Mesodermal cell (in vitro differentiated cells): ENCODE results near the gene CCDC159.
A peak's percentile ranks its signal among the peaks of the same experiment; 100 is the strongest.

Source experiments
- H3K27ac ChIP-seq: 2 replicates; pipeline ENCODE4 v1.7.0; 2013; ENCODE audit warnings: mild to moderate bottlenecking, low read depth, low read length, moderate library complexity; ENCODE audit not compliant: severe bottlenecking
- H3K36me3 ChIP-seq: 2 replicates; pipeline ENCODE4 v1.7.1; 2013; ENCODE audit warnings: mild to moderate bottlenecking, low read length, moderate library complexity; ENCODE audit not compliant: control insufficient read depth, insufficient read depth
- H3K4me1 ChIP-seq: one replicate; pipeline ENCODE4 v1.7.1; 2013; ENCODE audit warnings: mild to moderate bottlenecking, low read length; ENCODE audit not compliant: insufficient read depth, control insufficient read depth, poor library complexity, severe bottlenecking
- H3K4me3 ChIP-seq: 2 replicates; pipeline ENCODE4 v1.7.0; 2013; ENCODE audit warnings: low read length, control low read depth, mild to moderate bottlenecking; ENCODE audit not compliant: insufficient read depth, poor library complexity, severe bottlenecking; ENCODE audit errors: extremely low read depth
- H3K9me3 ChIP-seq: 2 replicates; pipeline ENCODE4 v1.7.1; 2013; ENCODE audit warnings: mild to moderate bottlenecking, low read length, moderate library complexity; ENCODE audit not compliant: control insufficient read depth
- WGBS, 2 experiments: methylation state at CpG; one replicate each; pipeline ENCODE4 v1.1.5; 2013; ENCODE audit warnings: missing lambda C conversion rate in 2 of 2; ENCODE audit not compliant: insufficient coverage in 2 of 2; 5-methylcytosine and 5-hydroxymethylcytosine counted together

Gene CCDC159

DNA sequence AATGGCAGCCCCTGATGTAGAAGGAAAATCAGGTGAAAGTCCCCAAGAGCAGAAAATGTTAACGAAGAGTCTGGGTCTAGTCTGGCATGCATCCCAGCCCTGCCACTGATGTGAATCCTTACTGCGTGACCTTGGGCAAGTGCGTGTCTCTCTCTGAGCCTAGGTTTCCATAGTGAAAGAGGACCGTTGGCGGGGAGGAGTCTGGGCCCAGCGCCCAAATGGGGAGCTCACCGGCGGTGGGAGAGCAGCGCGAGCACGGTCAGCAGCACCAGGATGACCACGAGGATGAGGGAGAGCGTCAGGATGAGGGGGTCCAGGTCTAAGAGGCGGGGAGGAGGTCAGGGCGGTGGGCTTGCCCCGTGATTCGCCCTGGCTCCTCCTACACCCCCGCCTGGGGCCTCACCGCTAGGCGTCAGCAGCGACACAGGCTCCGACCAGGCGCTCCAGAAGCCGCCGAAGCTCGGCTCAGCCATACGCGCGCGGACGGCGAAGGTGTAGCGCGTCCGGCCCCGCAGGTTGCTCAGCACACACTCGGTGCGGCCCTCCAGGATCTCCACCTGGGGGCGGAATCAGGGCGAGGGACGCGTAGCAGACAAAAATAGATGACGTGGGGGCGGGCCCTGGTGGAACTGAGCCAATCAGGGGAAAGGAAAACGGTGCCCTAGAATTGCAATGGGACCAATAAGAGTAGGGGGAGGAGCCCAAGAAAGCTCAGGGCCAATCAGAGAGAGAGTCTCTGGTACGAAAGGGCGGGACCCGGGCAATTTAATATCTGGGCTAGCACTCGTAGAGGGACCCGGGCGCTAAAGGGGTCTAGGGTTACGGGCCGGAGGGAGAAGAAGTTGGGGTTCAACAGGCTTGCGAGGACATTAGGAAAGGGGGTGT, 34.6 kb downstream of the CCDC159 start:
- Histone ChIP-seq H3K27ac (peak overlapping the region; percentile 94), H3K9me3 (no peaks in the 10 kb centered on the region), H3K4me1 (peaks cover 10% of the 10 kb centered on the region), H3K36me3 (peaks cover 22% of the 10 kb centered on the region), H3K4me3 (peak overlapping the region; percentile 52)
- 5 to 6% methylated on average over 36 to 53 of the region's 54 CpGs for WGBS, 2 experiments

DNA sequence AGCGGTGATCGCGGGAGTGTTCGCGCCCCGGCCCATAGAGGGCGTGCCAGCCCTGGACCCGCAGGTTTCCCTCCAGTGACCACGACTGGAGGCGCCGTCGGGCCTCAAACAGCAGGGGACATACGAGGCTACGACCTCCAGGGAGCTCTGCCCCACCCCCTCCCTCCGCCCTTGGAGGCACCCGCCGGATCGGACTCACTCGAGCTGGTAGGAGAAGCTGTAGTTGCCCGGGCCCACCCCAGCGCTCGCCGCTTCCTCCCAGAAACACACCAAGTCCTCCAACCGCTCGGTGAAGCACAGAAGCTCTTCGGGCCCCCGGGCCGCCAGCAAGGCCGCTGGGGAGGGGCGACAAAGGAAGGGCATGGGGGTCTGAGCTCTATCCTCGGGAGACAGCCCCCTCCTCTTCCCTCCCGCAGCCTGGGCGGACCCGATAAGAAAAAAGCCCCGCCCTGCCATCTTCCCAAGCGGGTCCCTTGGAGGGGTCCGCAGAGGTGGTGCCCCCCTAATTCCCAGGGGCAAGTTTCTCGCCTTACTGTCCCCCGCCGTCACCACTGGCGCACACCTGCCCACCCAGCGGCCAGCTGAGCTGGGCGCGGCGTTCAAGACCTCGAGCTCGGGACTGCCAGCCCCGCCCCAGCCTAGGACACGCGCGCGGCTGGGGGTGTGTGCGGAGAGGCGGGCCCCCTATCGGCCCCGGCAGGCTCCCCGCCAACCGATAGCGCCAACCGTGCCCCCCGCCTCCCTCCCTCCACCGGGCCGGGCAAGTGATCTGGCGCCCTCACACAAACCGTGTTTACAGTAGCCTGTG, 36.8 kb downstream of the CCDC159 start:
- no peaks in the 10 kb centered on the region for H3K9me3 ChIP-seq
- H3K4me1 ChIP-seq, result peaks cover 6% of the 10 kb centered on the region
- peak overlapping the region; percentile 71 for H3K27ac ChIP-seq
- peak overlapping the region; percentile 63 for H3K4me3 ChIP-seq
- WGBS, 2 experiments, result 0 to 1% methylated on average over 50 of the region's 65 CpGs
- peaks cover 8% of the 10 kb centered on the region for H3K36me3 ChIP-seq

DNA sequence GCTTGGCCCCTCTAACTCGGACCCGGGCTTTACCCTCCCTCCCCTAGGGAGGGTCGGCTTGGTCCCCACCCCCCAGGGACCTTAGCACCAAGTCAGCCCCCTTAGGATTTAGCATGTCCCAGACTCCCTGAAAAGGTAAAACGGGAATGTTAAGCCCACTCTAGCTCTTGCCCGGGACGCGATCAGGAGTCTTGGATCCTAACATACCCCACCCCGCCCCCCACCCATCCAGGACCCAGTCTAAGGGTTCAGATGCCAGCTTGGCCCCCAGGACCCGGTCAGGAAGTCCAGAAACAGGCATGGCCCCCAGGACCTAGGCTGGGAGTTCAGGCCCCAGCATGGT, 37.4 kb downstream of the CCDC159 start:
- no peaks in the 10 kb centered on the region for H3K9me3 ChIP-seq
- H3K27ac ChIP-seq, result peak overlapping the region; percentile 71
- peak overlapping the region; percentile 63 for H3K4me3 ChIP-seq
- H3K4me1 ChIP-seq, result peaks cover 4% of the 10 kb centered on the region
- peaks cover 3% of the 10 kb centered on the region for H3K36me3 ChIP-seq
- 0% methylated on average over 1 to 7 of the region's 9 CpGs for WGBS, 2 experiments

DNA sequence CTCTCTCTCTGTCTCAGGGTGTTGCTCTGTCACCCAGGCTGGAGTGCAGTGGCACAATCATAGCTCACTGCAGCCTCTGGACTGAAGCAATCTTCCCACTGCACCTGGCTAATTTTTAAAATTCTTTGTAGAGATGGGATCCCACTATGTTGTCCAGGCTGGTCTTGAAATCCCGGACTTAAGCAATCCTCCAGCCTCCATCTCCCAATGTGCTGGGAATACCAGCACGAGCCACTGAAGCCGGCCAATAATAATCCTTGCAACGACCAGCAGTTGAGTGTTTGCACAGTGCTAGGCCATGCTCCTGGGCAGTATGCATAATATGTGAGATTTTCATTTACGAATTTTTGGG, 38.4 kb downstream of the CCDC159 start:
- WGBS, 2 experiments, result 97 to 100% methylated on average over 1 to 3 of the region's 5 CpGs

DNA sequence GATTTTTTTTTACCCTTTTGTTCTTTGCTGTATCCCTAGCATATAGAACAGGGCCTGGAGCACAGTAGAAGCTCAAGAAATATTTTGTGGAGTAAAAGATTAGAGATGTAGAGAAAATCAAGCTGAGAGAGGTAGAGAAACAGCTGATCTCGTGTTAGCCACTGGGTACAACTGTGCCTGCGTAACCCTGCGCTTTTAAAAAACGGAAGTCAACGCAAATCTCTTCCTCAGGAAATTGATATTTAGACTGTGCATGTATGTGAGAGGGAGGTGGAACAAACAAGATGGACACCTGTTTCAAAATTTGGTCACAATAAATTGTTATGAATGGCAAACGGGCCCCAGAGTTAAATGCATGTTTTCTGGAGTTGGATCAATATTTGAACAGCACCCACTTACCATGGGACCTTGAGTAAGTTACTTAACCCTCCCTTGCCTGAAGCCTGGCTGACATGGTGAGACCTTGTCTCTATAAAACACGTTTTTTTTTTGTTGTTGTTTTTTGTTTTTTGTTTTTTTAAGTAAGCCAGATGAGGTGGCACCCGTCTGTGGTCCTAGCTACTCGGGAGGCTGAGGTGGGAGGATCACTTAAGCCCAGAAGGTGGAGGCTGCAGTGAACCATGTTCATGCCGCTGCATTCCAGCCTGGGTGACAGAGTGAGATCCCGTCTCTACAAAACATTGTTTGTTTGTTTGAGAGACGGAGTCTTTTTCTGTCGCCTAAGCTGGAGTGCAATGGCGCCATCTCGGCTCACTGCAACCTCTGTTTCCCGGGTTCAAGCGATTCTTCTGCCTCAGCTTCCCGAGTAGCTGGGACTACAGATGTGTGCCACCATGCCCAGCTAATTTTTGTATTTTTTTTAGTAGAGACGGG, 41.1 kb downstream of the CCDC159 start:
- H3K27ac ChIP-seq, result no peak overlapping the region
- whole genome bisulfite sequencing, 2 experiments, result 93 to 95% methylated on average over 17 to 18 of the region's 19 CpGs
- no peaks in the 10 kb centered on the region for H3K9me3 ChIP-seq

More for the DNA sequence above, 38.4 kb downstream of the CCDC159 start:
- no peak overlapping the region for H3K27ac ChIP-seq
- H3K9me3 ChIP-seq, result no peaks in the 10 kb centered on the region
- no peak overlapping the region for H3K4me3 ChIP-seq
- H3K36me3 ChIP-seq, result no peaks in the 10 kb centered on the region
- peaks cover 4% of the 10 kb centered on the region for H3K4me1 ChIP-seq

DNA sequence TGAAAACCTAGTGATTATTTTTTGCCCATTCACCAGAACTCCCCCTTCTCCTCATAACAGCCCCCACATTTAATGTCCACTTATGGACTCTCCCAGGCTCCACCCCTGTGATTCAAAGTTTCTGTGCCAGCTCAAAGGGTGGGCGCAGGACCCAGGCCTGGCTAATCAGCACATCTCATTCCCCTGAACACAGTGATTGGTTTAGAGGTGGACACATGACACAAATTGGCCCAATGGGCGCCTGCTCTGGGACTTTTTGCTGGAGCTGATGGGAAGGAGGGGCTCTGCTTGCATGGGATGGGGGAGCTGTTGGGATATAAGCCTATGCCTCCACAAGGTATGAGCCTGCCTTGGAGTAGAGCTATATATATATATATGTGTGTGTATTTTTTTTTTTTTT, 44.0 kb downstream of the CCDC159 start:
- no peaks in the 10 kb centered on the region for H3K4me1 ChIP-seq
- 86% methylated on average over 1 of the region's 2 CpGs; no CpG with 5 or more reads in 1 of the 2 experiments for WGBS, 2 experiments
- H3K9me3 ChIP-seq, result no peaks in the 10 kb centered on the region
- no peak overlapping the region for H3K27ac ChIP-seq
- H3K4me3 ChIP-seq, result no peak overlapping the region
- no peaks in the 10 kb centered on the region for H3K36me3 ChIP-seq

More for the DNA sequence above, 41.1 kb downstream of the CCDC159 start:
- Histone ChIP-seq H3K4me1 (peaks cover 4% of the 10 kb centered on the region), H3K4me3 (no peak overlapping the region), H3K36me3 (no peaks in the 10 kb centered on the region)

DNA sequence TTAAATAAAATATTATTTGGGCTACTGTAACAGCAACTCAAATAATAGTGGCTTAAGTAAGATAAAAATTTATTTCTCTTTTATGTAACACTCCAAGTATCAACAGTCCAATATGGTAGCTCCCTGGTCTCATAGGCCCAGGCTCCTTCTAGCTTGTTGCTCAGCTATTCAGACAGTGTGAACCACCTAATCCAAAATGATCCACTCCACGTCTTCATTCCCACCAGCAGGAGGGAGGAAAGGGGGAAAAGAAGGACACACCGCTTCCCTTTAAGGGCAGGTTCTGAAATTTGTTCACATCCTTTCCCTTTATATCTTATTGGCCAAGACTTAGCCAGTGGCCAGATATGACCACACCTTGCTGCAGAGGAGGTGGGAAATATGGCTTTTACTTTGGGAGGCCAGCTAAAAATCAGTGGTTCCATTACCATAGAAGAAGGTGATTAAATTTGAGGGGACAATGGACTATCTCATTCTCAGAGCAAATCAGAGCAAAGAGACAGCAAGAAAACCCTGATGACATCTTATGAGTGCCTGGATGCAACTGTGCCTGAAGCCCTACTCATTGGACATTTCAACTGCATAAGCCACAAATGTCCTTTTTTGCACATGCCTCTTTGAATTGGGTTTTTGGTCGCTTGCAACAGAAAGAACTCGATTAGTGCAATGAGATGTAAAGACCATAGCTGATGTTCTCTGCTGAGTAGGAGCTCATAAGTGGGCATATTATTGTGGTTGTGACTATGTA, 44.8 kb downstream of the CCDC159 start:
- no peaks in the 10 kb centered on the region for H3K4me1 ChIP-seq
- H3K9me3 ChIP-seq, result no peaks in the 10 kb centered on the region
- H3K4me3 ChIP-seq, result no peak overlapping the region
- no peak overlapping the region for H3K27ac ChIP-seq
- H3K36me3 ChIP-seq, result no peaks in the 10 kb centered on the region
- 79% methylated on average over 2 of the region's 4 CpGs; no CpG with 5 or more reads in 1 of the 2 experiments for WGBS, 2 experiments

DNA sequence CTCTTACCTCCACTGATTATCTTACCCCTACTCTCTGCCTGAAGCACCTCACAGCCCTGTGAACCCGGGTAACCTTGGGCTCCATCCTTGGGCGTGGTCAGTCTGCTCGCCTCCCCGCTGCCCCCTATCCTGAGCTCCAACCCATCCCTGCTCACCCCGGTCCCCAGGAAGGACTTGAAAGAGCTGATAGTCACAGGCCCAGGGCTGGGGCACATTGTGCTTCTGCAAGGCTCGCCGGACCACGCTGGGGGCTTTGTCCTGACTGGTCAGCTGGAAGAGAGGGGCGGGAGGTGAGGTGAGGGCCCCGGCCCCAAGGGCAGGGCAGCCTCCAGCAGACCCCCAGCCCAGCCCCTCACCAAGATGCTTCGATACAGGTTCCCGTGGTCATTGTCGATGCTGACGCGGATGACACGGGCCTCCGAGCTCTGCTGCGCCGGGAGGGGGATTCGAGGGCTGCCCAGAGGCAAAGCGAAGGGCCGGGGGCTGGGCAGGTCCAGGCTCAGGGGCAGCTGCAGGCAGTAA, 50.8 kb downstream of the CCDC159 start:
- Histone ChIP-seq H3K27ac (no peak overlapping the region), H3K4me3 (no peak overlapping the region), H3K9me3 (no peaks in the 10 kb centered on the region), H3K4me1 (no peaks in the 10 kb centered on the region), H3K36me3 (no peaks in the 10 kb centered on the region)
- WGBS, 2 experiments, result 88 to 91% methylated on average over 16 to 21 of the region's 22 CpGs

DNA sequence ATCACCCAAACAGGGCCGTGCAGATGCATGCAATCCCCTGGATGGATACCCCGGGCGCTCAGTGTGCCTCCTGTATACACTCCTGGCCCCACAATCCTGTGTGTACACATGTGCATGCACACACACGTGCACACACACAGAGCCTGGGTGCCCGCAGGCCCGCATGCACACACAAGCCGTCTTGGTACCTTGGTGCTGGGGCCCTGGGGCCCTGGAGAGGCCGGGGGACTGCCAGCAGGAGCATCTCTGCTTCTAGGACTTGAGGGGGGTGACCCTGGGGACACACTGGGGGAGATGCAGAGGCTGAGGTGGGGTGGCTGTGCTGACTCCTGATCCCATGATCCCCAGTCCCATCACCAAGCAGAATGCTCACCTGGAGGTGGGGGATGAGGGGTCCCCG, 53.3 kb downstream of the CCDC159 start:
- Histone ChIP-seq H3K4me1 (no peaks in the 10 kb centered on the region), H3K27ac (no peak overlapping the region), H3K9me3 (no peaks in the 10 kb centered on the region), H3K4me3 (no peak overlapping the region), H3K36me3 (no peaks in the 10 kb centered on the region)
- 94 to 95% methylated on average over 8 to 9 of the region's 9 CpGs for WGBS, 2 experiments
